WTC11 (cell line): ENCODE measurements around the gene SLC15A5. TPM values are rescaled to one million over a fixed set of nuclear protein-coding genes. Genes with fewer than 3 reads are reported as not detected.

Source experiments
- ATAC-seq: fragments of 200-7000 bp; cut with Tn5 transposase; 2 replicates; pipeline ENCODE4 v1.10.0; 2021; ENCODE audit warnings: mild to moderate bottlenecking, moderate library complexity
- Bru-seq: library from RNA; stranded (reverse); fragments of 400-500 nt; gene quantifications from one replicate; lab custom pipeline; 2021; lab: Mats Ljungman, UMichigan
- CTCF ChIA-PET: fragments of 300-600 bp; sonication (Branson Sonifier 250); formaldehyde crosslinking; loops from one replicate; lab custom pipeline; 2021; ENCODE audit warnings: antibody characterized with exemption; lab: Charles Lee
- POLR2A ChIA-PET: fragments of 350-600 bp; sonication (Branson Sonifier 250); formaldehyde crosslinking; loops from one replicate; lab custom pipeline; 2021; ENCODE audit warnings: antibody characterized with exemption; lab: Charles Lee
- DNase-seq: peaks from one replicate; pipeline ENCODE4 v3.0.0; 2021; ENCODE audit warnings: low spot score
- H3K27ac Mint-ChIP-seq: 2 replicates; pipeline ENCODE4 v1.8.0; 2021; ENCODE audit warnings: mixed read lengths
- H3K27me3 Mint-ChIP-seq: 2 replicates; pipeline ENCODE4 v1.8.0; 2021; ENCODE audit warnings: low read depth, mild to moderate bottlenecking, moderate library complexity, mixed read lengths
- H3K36me3 Mint-ChIP-seq: 2 replicates; pipeline ENCODE4 v1.8.0; 2021; ENCODE audit warnings: mixed read lengths
- H3K4me1 Mint-ChIP-seq: 2 replicates; pipeline ENCODE4 v1.8.0; 2022; ENCODE audit warnings: mixed read lengths
- H3K4me3 Mint-ChIP-seq: 2 replicates; pipeline ENCODE4 v1.8.0; 2021; ENCODE audit warnings: mild to moderate bottlenecking, moderate library complexity, mixed read lengths
- H3K9me3 Mint-ChIP-seq: 2 replicates; pipeline ENCODE4 v1.8.0; 2021; ENCODE audit warnings: mixed read lengths
- ARID4B ChIP-seq: sonication (generic); formaldehyde crosslinking; IDR thresholded peaks from 2 replicates; pipeline ENCODE4 v1.8.0; 2023; ENCODE audit warnings: missing genetic modification reagents, mild to moderate bottlenecking, borderline replicate concordance
- ATF3 ChIP-seq: sonication (generic); formaldehyde crosslinking; conservative IDR thresholded peaks from 2 replicates; pipeline ENCODE4 v1.8.1; 2022; ENCODE audit warnings: mild to moderate bottlenecking, missing genetic modification reagents
- E2F1 ChIP-seq: sonication (generic); formaldehyde crosslinking; IDR thresholded peaks from 2 replicates; pipeline ENCODE4 v1.8.0; 2022; ENCODE audit warnings: mild to moderate bottlenecking, missing genetic modification reagents
- GTF2I ChIP-seq: fragments of 250-450 bp; sonication (Bioruptor Pico); conservative IDR thresholded peaks from 2 replicates; pipeline ENCODE4 v1.4.0; 2021; ENCODE audit warnings: mild to moderate bottlenecking
- JAZF1 ChIP-seq: fragments of 250-450 bp; sonication (Bioruptor Pico); IDR thresholded peaks from 2 replicates; pipeline ENCODE4 v1.9.0; 2021; ENCODE audit warnings: moderate library complexity, mild to moderate bottlenecking, inconsistent platforms
- NR3C1 ChIP-seq: sonication (generic); formaldehyde crosslinking; conservative IDR thresholded peaks from 2 replicates; pipeline ENCODE4 v1.8.1; 2023; ENCODE audit warnings: low read depth, mild to moderate bottlenecking, missing genetic modification reagents
- RORB ChIP-seq: fragments of 250-450 bp; sonication (Bioruptor Pico); IDR thresholded peaks from 2 replicates; pipeline ENCODE4 v1.9.0; 2021; ENCODE audit warnings: mild to moderate bottlenecking
- SMAD4 ChIP-seq: sonication (generic); formaldehyde crosslinking; IDR thresholded peaks from 2 replicates; pipeline ENCODE4 v1.8.0; 2022; ENCODE audit warnings: mild to moderate bottlenecking, missing genetic modification reagents
- TEAD4 ChIP-seq: sonication (generic); formaldehyde crosslinking; IDR thresholded peaks from 2 replicates; pipeline ENCODE4 v1.8.0; 2022; ENCODE audit warnings: mild to moderate bottlenecking, missing genetic modification reagents
- TP53 ChIP-seq: sonication (generic); formaldehyde crosslinking; IDR thresholded peaks from 2 replicates; pipeline ENCODE4 v1.8.1; 2023; ENCODE audit warnings: mild to moderate bottlenecking, missing genetic modification reagents
- ZBTB21 ChIP-seq: sonication (generic); formaldehyde crosslinking; IDR thresholded peaks from 2 replicates; pipeline ENCODE4 v1.8.1; 2023; ENCODE audit warnings: mild to moderate bottlenecking, missing genetic modification reagents, borderline replicate concordance
- ZBTB43 ChIP-seq: sonication (generic); formaldehyde crosslinking; IDR thresholded peaks from 2 replicates; pipeline ENCODE4 v1.8.1; 2023; ENCODE audit warnings: mild to moderate bottlenecking, missing genetic modification reagents
- ZNF263 ChIP-seq: sonication (generic); formaldehyde crosslinking; IDR thresholded peaks from 2 replicates; pipeline ENCODE4 v1.8.1; 2022; ENCODE audit warnings: low read depth, mild to moderate bottlenecking, moderate library complexity, missing genetic modification reagents
- ZNF425 ChIP-seq: fragments of 250-450 bp; sonication (Bioruptor Pico); conservative IDR thresholded peaks from 2 replicates; pipeline ENCODE4 v1.9.0; 2021; ENCODE audit warnings: mild to moderate bottlenecking
- ZNF671 ChIP-seq: fragments of 250-450 bp; sonication (Bioruptor Pico); IDR thresholded peaks from 2 replicates; pipeline ENCODE4 v1.8.0; 2021; ENCODE audit warnings: mild to moderate bottlenecking
- ZSCAN18 ChIP-seq: fragments of 250-450 bp; sonication (Bioruptor Pico); IDR thresholded peaks from 2 replicates; pipeline ENCODE4 v2.1.2; 2022; ENCODE audit warnings: mild to moderate bottlenecking, moderate library complexity
- long read RNA-seq, 3 experiments: library from RNA in 1 of 3; library from capped mRNA in 1 of 3; library from polyadenylated mRNA in 1 of 3; unstranded in 2 of 3; stranded (forward) in 1 of 3; transcript quantifications; one replicate each; pipeline ENCODE4 v2.0.0, GENCODE V29; 2021
- total RNA-seq: library from RNA; stranded (reverse); gene quantifications from 3 replicates; pipeline ENCODE4 v1.2.3, GENCODE V29; 2021

SLC15A5 gene
- total RNA-seq (not detected in 3 replicates), Bru-seq, nascent RNA (not detected)
- long read RNA-seq, experiment 1, result 0 reads
- long read RNA-seq, experiment 2, result 0 reads
- long read RNA-seq, experiment 3, result 0 reads

GRCh38 chr12:16277585-16277984 is at the start of gene SLC15A5:
Gene SLC15A5, minus strand, starts transcription at chr12:16277685. Its CDS starts 0 bp downstream, at chr12:16277685.
- TF ChIP-seq ZBTB21 (CRISPR knock-in tag) (no peak), JAZF1 (no peak), ZNF671 (CRISPR knock-in tag) (no peak), ZNF263 (CRISPR knock-in tag) (no peak), GTF2I (CRISPR knock-in tag) (no peak), SMAD4 (no peak), ZSCAN18 (CRISPR knock-in tag) (no peak), ARID4B (no peak), RORB (CRISPR knock-in tag) (no peak), TP53 (CRISPR knock-in tag) (no peak), E2F1 (CRISPR knock-in tag) (no peak), NR3C1 (CRISPR knock-in tag) (no peak), ZNF425 (CRISPR knock-in tag) (no peak)

GRCh38 chr12:16325426-16325825 is 47.9 kb upstream of the SLC15A5 start:
- Mint-ChIP-seq H3K4me3 (no peak overlapping the region), H3K9me3 (peaks cover 13% of the 10 kb centered on the region), H3K4me1 (peaks cover 6% of the 10 kb centered on the region; the same call in 1 of the 2 replicates), H3K27ac (no peak overlapping the region), H3K27me3 (no peaks in the 10 kb centered on the region; the same call in 1 of the 2 replicates), H3K36me3 (no peaks in the 10 kb centered on the region)
- no peak for TF ChIP-seq ATF3 (CRISPR knock-in tag)
- TF ChIP-seq TEAD4 (CRISPR knock-in tag), result no peak
- no peak for TF ChIP-seq ZBTB43
- TF ChIP-seq JAZF1, result no peak
- no peak for ATAC-seq
- CTCF ChIA-PET, result no interaction called here
- POLR2A ChIA-PET, result no interaction called here
- DNase-seq, result no peak

More at GRCh38 chr12:16277585-16277984, at the start of gene SLC15A5:
- no peaks in the 10 kb centered on the region; the same call in 1 of the 2 replicates for H3K27me3 Mint-ChIP-seq
- H3K27ac Mint-ChIP-seq, result no peak within 1 kb of the TSS
- peaks cover 4% of the 10 kb centered on the region; the same call in 1 of the 2 replicates for H3K4me1 Mint-ChIP-seq
- DNase-seq (no peak), ATAC-seq (no peak)
- ChIA-PET CTCF (no interaction called here), POLR2A (no interaction called here)
- H3K4me3 Mint-ChIP-seq, result no peak within 1 kb of the TSS
- no peaks in the 10 kb centered on the region for H3K9me3 Mint-ChIP-seq
- 0 out of 2 replicates have a peak, but pooled peaks cover 3% of the 10 kb centered on the region for H3K36me3 Mint-ChIP-seq
